Suprapubic skin (tissue), 3 donors: ENCODE data around the gene SORCS2.

ENCODE experiments used
- CTCF ChIP-seq, 2 donors: fragments of 200-600 bp in 1 of 2; fragments of 450-650 bp in 1 of 2; sonication (generic) in 1 of 2; IDR thresholded peaks; one replicate each; pipeline ENCODE4 v1.5.1; 2016 to 2019; ENCODE audit warnings: antibody characterized with exemption in 2 of 2, mild to moderate bottlenecking in 1 of 2, moderate library complexity in 1 of 2
- EP300 ChIP-seq: sonication (generic); formaldehyde crosslinking; IDR thresholded peaks from one replicate; pipeline ENCODE4 v1.6.1; 2017; ENCODE audit warnings: antibody characterized with exemption
- POLR2A ChIP-seq, 2 donors: fragments of 450-650 bp; IDR thresholded peaks; one replicate each; pipeline ENCODE4 v1.6.1; 2017; ENCODE audit warnings: antibody characterized with exemption in 2 of 2, mild to moderate bottlenecking in 2 of 2, moderate library complexity in 2 of 2

- TF ChIP-seq EP300: no peak
- TF ChIP-seq CTCF (IDR thresholded peaks at IDR 0.05): no peak
- no peak for TF ChIP-seq POLR2A (IDR thresholded peaks at IDR 0.05)
Measured at GRCh38 chr4:7662507-7662846, 470.1 kb downstream of the SORCS2 start.
